GM21447 (cell line): Measurements from ENCODE around the gene CNTNAP5.

Source experiments
- ATAC-seq: cut with Tn5 transposase; IDR thresholded peaks from one replicate; pipeline ENCODE4 v1.9.1; 2021; ENCODE audit not compliant: unreplicated experiment

The CNTNAP5 gene

DNA sequence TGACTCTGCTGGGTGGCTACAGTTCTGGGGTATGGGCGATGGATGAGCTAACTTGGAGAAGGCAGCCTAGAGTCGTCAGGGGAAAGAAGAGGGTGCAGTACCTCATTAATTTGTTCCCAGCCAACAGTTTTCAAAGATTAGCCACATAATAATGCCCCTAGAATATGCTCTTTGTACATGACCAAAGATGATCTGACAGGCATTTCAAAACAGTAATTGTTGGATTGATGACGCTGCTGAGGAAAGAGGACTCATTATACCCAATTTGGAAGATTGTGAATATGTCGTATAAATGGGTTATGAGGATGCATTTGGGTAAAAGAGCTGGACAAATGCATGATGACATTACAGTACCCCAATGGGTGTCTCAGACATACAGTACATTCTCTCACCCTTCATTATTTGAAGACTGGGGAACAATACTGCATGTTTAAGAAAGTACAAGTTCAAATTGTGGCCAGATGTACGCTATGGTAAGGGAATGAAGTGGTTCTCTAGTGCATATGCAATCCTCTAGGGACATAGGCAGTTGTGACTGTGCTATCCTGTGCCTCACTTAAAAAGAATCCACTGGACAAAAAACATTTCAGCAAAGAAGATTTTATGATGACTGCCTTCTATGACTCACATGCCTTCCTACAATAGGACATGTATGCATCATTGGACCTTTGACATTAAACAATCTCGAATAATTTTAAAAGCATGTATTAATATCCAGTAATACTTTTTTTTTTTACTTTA, 233.2 kb downstream of the CNTNAP5 start:
- ATAC-seq: no peak

DNA sequence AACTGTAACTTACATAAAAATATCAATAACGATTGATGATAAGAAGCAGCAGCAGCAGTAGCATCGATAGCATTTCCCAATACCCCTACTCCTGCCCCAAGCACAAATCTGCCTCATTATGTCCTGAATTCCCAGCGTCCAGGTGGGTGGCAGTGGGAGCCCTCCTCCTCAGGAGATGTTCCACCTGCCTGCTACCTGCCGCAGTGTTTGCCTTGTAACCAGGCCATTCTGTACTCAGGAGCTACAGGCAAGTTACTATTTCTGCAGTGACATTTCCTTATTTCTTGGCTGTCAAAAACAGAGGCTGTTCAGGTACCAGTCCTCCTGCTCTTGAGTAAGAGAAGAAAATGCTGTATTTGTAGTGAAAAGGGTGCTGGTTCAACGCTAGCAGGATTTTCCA, 236.4 kb downstream of the CNTNAP5 start:
- ATAC-seq: no peak

DNA sequence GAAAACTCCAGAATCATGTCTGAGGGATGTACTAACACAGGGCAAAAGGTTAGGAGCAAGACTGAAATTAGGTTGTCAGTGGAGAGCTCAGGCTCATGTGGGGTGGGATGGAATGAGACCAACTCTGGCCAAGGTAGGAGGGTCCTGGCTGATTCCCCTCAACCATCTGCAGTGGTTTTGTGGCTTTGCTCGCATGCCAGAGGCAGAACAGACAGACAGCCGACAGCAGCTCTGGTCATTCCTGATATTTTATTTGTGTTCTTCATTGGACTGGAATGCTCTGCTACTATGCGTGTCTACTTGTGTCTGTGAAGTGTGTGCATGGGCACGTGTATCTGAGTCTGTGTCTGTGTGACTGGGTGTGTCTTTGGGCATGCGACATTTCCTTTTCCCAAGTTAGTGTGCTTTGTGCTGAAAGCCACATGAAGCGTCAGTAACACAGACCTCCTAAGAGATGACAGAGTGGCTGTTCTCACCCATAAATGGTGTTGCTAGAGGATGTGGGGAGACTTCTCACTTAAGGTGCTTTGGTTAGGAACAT, 239.5 kb downstream of the CNTNAP5 start:
- ATAC-seq: no peak

DNA sequence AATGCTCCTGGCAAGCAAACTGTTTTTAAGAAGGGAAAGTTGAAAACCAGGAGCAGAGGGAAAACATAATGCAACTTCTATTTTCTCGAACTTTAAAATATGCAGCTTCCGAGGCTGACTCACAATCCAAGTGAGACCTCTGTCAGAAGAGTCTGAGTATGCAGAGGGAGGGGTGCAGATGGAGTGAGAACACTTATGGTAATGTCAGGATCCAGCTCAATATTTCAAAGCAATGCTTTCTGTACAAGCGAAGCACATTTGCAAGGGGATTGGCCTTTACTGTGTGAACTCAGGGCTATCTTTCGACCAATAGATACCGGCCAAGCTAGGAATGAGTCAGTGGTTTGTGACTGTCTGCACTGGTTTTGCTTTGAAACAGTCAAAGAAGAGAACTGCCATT, 242.7 kb downstream of the CNTNAP5 start:
- no peak for ATAC-seq

DNA sequence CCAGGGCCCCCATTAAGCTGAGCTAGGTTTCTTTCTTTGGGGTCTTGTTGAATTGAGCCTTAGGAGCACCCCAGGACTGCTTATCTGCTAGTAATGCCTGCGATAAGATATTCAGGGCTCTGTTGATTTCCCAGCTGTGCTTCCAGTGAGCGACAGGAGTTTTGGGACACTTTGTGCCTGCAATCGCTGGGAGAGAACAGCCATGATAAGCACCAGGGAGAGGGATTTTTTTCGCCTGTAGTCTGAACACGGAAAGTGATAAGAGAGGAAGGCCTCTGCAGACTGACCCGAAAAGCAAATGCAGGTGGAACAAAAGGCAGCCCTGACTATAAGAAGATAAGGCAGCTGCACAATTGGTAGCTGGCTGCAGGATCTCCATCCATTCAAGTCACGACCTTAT, 244.3 kb downstream of the CNTNAP5 start:
- no peak for ATAC-seq

DNA sequence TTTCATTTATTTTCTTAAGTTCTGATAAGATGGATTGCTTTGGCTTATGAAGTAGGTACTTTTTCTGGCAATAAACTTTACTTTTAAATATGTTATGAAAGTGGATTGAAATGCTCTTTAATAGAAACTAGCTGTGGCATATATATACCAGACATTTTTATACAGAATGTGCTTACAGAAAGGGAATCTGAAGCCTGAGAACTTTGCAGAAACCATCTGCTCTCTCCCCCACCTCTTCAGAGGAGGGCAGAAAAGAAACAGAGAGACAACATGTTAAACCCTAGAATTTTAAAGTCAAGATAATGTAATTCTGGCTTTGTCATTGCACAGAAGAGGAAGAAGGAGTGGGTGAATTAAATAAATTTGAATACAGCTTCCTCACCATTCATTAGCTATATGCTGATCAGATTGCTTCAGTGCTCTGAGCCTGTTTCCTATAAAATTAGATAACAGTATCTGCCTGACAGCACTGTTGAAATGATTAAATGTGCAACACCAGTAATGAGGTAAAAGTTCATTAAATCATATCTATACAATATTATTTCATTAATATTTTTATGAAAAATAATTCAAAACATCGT, 247.3 kb downstream of the CNTNAP5 start:
- no peak for ATAC-seq

DNA sequence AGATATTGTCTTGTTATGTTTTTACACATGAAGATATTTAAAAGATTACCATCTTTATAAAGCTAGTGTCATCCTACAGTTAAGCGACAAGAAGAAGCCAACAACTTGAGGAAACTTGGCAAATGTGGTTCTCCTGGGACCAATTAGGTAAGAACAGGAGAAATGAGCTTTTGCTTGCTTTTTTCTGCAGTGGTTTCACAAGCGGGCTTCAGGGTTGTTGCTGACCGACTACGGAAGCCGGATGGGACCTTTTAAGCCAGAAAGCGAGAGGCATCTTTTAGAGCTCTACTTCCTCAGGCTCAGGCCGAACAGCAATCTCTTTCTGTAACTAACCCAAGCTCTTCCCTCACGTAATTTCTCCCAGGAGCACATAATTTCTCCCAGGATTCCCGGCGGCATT, 256.5 kb downstream of the CNTNAP5 start:
- no peak for ATAC-seq

DNA sequence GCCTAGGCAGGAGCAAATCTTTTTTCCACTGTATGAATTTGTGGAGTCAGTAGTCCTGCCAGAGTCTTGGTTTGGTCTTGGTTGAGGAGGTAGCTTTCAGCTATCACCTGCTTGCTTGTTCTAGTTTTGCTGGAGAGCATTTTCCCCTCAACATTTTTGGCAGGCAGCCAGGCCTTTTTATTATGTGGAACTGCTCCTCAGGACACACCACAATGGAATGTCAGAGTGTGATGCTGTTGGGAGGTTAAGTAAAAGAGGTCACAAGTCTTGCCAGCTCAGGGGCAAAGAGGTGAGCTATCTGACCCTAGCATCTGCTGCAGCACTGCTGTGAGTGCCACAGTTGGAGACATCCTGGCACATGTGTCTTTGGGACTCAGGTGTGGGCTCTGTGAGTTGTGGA, 258.0 kb downstream of the CNTNAP5 start:
- ATAC-seq: no peak

DNA sequence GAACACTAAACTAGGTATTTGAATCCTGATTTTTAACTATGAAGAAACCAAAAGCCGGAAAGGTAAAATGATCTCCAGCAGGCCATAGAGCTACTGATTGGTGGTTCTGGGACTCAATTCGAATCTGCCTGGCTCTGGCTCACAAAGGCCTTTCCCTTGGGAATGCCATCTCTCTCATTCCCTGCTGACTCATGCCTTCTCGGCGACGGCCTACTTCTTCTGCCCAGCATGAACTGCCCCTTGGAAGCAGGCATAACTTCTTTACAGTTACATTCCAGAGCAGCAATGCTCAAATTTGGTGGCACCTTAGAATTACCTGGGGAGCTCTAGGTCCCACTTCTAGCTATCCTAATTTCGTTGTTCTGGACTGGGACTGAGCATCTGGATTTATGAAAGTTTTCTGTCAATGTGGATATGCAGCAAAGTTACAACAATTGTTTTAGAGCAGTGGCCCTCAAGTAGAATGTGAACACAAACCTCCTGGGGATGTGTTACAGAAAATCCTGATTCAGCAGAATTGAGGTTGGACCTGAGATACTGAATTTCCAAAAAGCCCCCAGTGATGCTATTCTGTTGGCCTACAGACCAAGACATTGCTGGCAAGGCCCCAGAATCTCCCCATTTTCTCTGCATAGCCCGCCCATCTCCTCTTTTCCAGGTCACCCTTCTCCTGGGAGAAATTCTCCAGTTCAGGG, 261.1 kb downstream of the CNTNAP5 start:
- ATAC-seq: no peak

DNA sequence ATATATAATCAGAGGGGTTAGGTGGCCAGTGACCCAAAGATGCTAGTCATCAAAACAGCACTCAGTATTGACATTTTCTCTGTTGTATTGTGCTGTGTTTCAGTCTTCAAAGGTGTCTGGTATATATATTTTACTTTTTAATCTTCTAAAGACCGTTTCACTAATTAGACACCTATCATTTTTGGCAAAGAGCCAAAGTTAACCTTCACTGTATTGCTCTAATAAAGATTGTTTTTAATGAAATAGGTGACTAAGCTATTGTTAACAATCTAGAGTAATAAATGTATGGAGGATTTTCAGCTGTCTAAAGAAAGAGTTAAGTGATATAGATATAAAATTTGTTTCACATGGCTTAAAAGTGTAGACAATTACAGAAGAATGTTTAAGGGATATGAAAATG, 264.0 kb downstream of the CNTNAP5 start:
- ATAC-seq: no peak

DNA sequence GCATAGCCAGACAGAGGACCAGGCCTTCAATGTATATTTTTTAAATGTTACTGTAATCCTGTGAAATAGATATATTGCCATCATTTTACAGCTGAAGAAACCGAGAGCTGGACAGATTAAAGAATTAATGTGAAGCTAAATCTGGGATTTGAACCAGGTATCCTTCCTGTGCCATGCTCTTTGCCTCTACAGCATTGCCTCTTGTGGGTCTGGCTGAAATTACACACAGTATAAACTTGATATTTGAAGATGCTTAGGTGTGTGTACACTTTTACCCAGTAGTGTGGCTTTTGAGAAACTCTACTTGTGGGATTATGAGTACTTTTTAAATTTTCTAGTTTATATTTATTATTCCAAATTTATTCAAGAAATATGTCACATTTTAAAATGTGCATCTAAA, 264.5 kb downstream of the CNTNAP5 start:
- ATAC-seq: no peak

DNA sequence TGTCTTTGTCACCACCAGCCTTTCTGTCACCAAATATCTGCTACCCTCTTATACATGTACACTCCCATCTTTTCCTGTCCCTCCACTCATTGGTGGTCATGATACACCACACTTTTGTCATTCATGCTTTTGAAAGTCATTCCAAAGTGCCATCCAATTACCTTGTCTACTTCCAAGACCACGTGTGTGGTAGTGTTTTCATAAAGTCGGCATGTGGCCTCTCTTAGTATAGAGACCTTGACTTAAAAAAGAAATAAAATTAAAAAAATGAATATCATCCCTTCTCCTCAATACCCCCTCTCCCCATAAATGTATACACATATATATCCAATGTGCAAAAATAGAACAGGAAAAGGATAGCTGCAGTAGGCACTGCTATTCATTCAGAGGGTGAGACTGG, 271.4 kb downstream of the CNTNAP5 start:
- no peak for ATAC-seq

DNA sequence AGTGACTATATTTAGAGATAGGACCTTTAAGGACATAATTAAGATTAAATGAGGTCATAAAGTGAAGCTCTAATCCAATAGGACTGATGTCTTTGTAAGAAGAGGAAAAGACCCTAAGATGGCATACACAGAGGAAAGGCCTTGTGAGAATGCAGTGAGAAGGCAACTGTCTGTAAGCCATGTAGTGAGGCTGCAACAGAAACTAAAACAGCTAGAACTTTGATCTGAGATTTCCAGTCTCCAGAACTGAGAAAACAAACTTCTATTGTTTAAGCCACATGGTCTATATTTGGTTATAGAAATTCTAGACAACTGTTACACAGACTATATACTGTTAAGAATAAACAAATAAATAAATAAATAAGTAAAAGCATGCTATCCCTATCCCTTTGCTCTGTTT, 276.8 kb downstream of the CNTNAP5 start:
- no peak for ATAC-seq

DNA sequence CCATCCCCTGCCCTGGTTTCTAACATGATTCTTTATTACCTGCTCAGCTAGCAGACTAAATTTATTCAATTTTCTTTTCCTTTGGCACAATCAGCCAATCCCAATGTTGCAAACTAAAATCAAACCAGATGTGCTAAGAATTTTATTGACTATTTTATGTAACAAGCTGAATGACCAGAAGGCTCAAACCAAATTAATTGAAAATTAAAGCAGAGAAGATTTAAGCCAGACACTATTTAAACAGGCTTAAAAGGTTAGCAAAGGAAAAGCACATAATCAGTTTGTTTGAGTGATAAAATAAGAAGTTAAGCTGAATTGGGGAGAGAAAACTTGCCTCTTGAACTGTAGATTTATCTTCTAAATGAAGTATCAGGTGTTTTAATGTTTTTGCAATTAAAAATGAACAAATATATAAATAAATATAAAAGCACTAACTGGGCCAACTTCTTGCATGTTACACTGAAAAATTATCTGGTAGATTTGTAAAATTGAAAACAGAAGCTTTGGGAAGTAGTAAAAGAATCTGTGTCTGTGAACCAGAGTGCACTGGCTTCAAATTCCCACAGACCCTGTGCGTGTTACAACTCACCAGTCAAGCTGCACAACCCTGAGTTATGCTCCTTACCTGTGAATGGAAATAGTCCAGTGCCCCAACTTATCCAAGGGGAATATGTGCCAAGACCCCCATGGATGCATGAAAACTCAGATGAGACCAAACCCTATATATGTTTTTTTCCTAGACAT, 283.4 kb downstream of the CNTNAP5 start:
- ATAC-seq: no peak

DNA sequence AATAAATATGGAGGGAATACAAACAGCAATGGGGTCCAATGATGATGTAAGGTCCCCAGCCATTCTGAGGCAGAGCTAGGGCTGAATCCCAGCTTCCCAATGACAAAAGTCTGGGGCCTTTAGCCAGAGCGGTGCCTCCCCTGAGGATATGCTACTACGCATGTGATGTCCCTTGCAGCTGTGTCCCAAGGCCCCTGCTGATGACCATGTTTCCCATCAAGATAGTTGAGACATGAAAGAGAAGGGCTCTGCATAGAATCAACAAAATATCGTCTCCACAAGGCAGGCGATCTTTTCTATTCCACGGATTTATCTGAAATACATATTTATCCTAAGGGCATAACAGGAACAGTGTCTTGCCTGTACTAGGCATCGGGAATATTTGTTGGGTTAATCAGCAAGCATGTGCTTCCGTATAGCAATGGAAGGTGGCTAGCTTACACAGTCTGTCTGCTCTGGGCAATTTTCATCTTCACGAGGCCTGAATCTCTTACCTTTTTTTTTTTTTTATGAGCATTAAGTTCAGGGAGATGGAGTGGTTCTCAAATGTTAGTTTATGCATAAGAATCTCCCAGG, 284.6 kb downstream of the CNTNAP5 start:
- no peak for ATAC-seq

DNA sequence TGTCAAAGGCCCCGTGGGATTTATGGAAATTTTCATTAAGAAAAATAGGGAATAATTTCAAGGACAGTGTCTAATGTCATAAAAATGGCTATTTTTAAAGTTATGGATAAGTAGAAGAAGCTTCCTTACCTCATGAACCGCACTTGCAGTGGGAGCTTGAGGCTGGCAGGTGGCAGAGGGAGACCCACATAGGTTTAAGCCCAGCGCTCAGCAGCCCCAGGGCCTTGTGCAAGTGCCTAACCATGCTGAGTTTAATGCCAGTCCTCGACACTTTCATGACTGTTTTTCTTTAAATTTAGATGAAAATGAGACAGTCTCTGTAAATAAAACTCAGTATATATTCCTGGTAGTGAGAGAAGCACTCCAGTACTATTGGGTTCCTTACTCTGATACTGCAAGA, 285.6 kb downstream of the CNTNAP5 start:
- no peak for ATAC-seq

DNA sequence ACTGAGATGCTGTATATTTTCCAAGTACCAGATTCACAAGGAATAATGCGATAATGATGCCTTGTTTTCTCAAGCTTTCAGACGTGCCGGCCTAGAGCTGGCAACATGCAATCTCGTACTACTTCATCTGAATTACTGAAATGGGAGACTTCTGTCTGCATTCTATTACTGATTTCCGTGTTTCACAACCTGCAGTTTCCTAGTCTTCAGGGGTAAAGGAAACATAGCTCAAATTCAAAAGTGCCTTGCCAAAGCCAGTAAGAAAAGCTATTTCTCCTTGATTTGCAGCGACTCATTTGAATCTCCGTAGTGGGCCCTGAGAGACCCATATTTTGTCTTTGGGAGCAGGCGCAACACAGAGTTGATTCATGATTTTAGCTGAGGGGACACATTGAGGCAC, 289.0 kb downstream of the CNTNAP5 start:
- ATAC-seq: no peak

DNA sequence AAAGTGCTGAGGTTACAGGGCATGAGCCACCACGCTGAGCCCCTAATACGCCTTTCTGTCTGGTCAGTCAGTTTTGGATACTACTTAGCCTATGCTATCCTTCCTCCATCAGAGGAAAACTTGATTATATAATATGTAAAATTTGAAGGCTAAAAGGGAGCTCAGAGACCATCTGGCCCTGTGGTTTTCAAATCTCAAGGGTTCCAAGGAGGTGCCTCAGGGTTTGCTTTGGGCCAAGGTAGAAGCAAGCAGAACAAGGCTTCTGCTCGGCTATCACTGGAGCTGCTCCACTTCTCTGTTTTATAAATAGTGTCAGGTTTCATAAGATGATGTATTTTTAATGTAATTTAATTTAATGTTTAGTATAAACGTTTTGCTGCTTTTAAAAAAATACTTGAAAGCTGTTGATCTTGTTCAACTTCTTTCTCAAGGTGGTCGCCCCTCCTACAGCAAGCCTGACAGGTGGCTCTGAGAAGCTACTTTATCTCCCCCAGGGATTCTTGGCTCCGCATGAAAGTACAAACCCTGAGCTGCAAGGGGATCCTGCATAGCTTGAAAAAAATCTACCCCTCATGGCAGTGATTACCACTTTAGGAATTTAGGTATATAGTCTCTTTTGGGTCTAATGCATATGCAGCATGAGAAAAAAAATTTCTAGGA, 290.3 kb downstream of the CNTNAP5 start:
- ATAC-seq: no peak

DNA sequence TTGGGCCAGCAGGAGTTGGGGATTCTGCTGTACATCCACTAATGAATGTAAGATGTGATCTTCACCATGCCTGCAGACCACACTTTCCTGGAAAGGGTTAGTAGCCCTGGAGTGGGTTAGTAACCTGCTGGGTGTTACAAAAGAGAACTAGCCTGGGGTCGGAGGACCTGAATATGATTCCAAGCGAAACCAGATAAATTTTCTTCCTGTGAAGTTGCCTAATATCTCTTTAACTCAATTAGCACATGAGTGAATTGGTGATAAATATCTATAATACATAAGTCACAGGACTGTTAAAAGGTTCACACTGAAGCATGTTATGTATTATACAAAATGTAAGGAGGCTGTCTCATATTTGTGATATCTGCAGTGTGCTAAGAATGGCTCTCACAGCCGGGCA, 291.0 kb downstream of the CNTNAP5 start:
- no peak for ATAC-seq

DNA sequence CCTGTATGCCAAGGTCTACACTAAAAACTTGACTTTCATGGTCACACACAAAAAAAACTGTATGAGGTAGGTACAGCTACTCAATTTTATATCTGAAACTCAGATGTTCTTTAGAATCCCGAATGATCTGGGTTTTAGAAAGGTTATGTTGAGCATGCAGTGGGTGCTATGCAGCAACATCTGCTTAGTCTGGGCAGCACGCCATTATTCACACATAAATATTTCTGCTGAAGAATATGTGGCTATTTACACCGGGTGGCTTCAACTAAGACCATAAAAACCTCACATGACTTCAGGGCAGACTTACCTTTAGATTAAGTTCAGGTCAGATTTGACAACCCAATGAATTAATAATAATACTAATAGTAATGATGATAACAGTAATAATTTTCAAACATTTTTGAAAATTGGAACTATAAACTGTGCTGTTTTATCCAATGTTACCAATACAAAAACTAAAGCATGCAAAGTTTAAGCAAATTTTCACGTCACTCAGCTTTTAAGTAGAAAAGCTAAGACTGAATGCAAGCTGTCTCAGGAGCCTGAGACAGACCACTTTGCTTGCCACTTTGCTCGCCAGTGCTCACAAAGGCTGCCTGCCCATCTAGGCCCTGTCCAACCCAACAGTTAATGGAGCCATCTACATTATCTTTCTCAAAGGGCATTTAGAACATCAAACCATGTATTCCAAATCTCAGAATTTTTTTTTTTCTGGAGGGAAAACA, 292.0 kb downstream of the CNTNAP5 start:
- no peak for ATAC-seq
